ENCODE measurements around the gene TULP4. TPM values are rescaled to one million over a fixed set of nuclear protein-coding genes. Genes with fewer than 3 reads are reported as not detected.
"Not testable (repeated sequence)": the region's sequence is repeated elsewhere in the genome, so short reads cannot be mapped to it uniquely, and the experiment has no call there.

Gene TULP4
- polyA plus RNA-seq, 1 donor (not counting 4 experiments of a cell fraction or from before 2014, with no cell fraction given), result 13.1 TPM

DNA sequence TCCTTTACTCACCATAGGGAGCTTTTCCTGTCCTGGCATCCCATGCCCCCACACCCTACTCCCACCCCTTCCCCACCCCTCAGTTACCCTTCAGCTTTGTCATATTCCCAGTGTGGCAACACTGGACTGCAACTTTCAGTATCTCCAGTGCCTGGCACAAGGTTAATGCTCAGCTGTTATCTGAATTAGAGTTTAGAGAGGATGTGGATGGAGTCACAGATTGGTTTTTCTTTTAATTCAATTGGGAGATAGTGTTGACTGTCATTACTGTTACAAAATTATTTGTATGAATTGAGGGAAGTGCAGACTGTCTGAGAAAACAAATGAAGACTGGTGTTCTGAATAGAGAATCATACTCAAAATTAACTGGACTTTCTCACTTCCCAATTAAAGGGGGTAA, 89.9 kb downstream of the TULP4 start:
- Histone ChIP-seq H3K4me2 (ENCODE audit: control insufficient read depth, extremely low read depth, insufficient read depth, low read depth, low read length) (no peak overlapping the region), H3K9me1 (ENCODE audit: control insufficient read depth, extremely low read depth, insufficient read depth, low read length) (no peaks in the 10 kb centered on the region), H3K9ac (ENCODE audit: control insufficient read depth, extremely low read depth, insufficient read depth, low read length) (no peak overlapping the region), H2AFZ (ENCODE audit: control insufficient read depth, low read length) (no peak overlapping the region), H3K27me3 (ENCODE audit: control insufficient read depth, extremely low read depth, insufficient read depth, low read length) (no peaks in the 10 kb centered on the region), H4K20me1 (ENCODE audit: control insufficient read depth, extremely low read depth, insufficient read depth, low read length) (no peaks in the 10 kb centered on the region), H3K36me3 (ENCODE audit: control insufficient read depth in 2 of 2, extremely low read depth in 1 of 2, insufficient read depth in 2 of 2, low read length in 2 of 2) (no peaks in the 10 kb centered on the region), H3K9me3 (ENCODE audit: control insufficient read depth, low read depth, low read length) (no peaks in the 10 kb centered on the region), H3K4me3 (ENCODE audit: control insufficient read depth in 2 of 3, extremely low read depth in 1 of 3, insufficient read depth in 2 of 3, low read depth in 1 of 3, low read length in 3 of 3) (no peak overlapping the region), H3K79me2 (ENCODE audit: control insufficient read depth, insufficient read depth, low read length) (peaks cover 3% of the 10 kb centered on the region), H3K4me1 (ENCODE audit: control insufficient read depth, extremely low read depth, insufficient read depth, low read length) (peaks cover 20% of the 10 kb centered on the region), H3K27ac (ENCODE audit: control insufficient read depth, insufficient read depth, low read length) (no peak overlapping the region)
- FAIRE-seq, result no peak
- DNase-seq (ENCODE audit: low read depth, low spot score), result no peak
- dilution Hi-C loops (cut with MboI; ENCODE audit: extremely low pct_ligation_motif_present, low sequenced_read_pairs), result no loop called here
- no peak for TF ChIP-seq EZH2 (IDR thresholded peaks at IDR 0.05; ENCODE audit: low read length)
- TF ChIP-seq, protein P1, sequence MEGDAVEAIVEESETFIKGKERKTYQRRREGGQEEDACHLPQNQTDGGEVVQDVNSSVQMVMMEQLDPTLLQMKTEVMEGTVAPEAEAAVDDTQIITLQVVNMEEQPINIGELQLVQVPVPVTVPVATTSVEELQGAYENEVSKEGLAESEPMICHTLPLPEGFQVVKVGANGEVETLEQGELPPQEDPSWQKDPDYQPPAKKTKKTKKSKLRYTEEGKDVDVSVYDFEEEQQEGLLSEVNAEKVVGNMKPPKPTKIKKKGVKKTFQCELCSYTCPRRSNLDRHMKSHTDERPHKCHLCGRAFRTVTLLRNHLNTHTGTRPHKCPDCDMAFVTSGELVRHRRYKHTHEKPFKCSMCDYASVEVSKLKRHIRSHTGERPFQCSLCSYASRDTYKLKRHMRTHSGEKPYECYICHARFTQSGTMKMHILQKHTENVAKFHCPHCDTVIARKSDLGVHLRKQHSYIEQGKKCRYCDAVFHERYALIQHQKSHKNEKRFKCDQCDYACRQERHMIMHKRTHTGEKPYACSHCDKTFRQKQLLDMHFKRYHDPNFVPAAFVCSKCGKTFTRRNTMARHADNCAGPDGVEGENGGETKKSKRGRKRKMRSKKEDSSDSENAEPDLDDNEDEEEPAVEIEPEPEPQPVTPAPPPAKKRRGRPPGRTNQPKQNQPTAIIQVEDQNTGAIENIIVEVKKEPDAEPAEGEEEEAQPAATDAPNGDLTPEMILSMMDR (optimal IDR thresholded peaks at IDR 0.05 in 1 of 3, IDR thresholded peaks at IDR 0.05 in 1 of 3, conservative IDR thresholded peaks at IDR 0.05 in 1 of 3; ENCODE audit: extremely low read depth in 1 of 3, insufficient read depth in 2 of 3, low read length in 3 of 3), result no peak

DNA sequence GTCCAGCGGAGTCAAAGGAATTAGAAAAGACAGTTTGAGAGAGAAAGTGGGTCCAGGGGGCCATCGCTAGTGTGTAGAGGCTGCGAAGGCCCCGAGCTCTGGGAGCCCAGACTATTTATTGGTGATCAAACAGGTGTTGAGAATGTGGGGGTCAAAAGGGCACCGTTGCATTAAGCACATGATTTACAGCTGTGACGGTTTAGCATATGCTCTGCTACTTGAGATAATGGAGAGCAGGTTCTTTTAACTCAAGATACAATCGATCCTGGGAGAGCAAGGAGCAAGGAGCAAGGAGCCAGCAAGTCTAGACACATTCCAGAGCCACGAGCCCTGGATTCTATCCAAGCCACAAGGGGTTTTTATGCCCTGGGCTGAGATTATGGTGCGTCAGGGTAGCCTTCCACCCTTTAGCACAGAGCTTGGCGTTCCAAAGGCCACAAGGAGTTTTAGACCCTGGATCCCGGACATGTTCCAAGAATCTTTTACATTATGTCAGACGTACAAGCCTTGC, 93.1 kb downstream of the TULP4 start:
- H3K36me3 ChIP-seq (ENCODE audit: control insufficient read depth in 2 of 2, extremely low read depth in 1 of 2, insufficient read depth in 2 of 2, low read length in 2 of 2); H2AFZ ChIP-seq (ENCODE audit: control insufficient read depth, low read length); H3K79me2 ChIP-seq (ENCODE audit: control insufficient read depth, insufficient read depth, low read length); H4K20me1 ChIP-seq (ENCODE audit: control insufficient read depth, extremely low read depth, insufficient read depth, low read length); dilution Hi-C loops (cut with MboI; ENCODE audit: extremely low pct_ligation_motif_present, low sequenced_read_pairs); H3K9me3 ChIP-seq (ENCODE audit: control insufficient read depth, low read depth, low read length); H3K9me1 ChIP-seq (ENCODE audit: control insufficient read depth, extremely low read depth, insufficient read depth, low read length); H3K27me3 ChIP-seq (ENCODE audit: control insufficient read depth, extremely low read depth, insufficient read depth, low read length); H3K4me3 ChIP-seq (ENCODE audit: control insufficient read depth in 2 of 3, extremely low read depth in 1 of 3, insufficient read depth in 2 of 3, low read depth in 1 of 3, low read length in 3 of 3); H3K27ac ChIP-seq (ENCODE audit: control insufficient read depth, insufficient read depth, low read length); FAIRE-seq; H3K9ac ChIP-seq (ENCODE audit: control insufficient read depth, extremely low read depth, insufficient read depth, low read length); H3K4me2 ChIP-seq (ENCODE audit: control insufficient read depth, extremely low read depth, insufficient read depth, low read depth, low read length); DNase-seq (ENCODE audit: low read depth, low spot score): not testable (repeated sequence)
- peaks cover 20% of the 10 kb centered on the region for H3K4me1 ChIP-seq (ENCODE audit: control insufficient read depth, extremely low read depth, insufficient read depth, low read length)

DNA sequence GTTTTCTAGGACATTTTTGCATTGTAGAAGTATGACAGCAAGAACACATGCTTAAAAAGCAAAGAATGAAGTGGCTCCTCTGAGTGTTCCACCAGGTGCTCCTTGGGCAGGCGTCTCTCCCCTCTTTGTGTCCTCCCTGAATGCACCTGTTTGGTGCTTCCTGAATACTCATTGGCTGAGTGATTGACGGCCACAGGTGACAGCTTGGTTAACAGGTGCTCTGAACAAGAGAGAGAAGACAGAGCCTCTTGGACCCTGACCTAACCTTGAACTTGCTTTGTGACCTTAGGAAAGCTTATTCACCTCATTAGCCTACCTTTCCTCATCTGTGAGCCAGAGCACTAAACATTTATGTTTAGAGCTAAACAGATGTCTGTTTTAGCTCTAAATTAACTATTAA, 93.7 kb downstream of the TULP4 start:
- dilution Hi-C loops (cut with MboI; ENCODE audit: extremely low pct_ligation_motif_present, low sequenced_read_pairs), result no loop called here
- H3K79me2 ChIP-seq (ENCODE audit: control insufficient read depth, insufficient read depth, low read length), result peaks cover 6% of the 10 kb centered on the region
- H3K36me3 ChIP-seq (ENCODE audit: control insufficient read depth in 2 of 2, extremely low read depth in 1 of 2, insufficient read depth in 2 of 2, low read length in 2 of 2), result no peaks in the 10 kb centered on the region
- no peaks in the 10 kb centered on the region for H3K27me3 ChIP-seq (ENCODE audit: control insufficient read depth, extremely low read depth, insufficient read depth, low read length)
- no peaks in the 10 kb centered on the region for H3K9me3 ChIP-seq (ENCODE audit: control insufficient read depth, low read depth, low read length)
- H3K27ac ChIP-seq (ENCODE audit: control insufficient read depth, insufficient read depth, low read length), result no peak overlapping the region
- no peak overlapping the region for H3K4me2 ChIP-seq (ENCODE audit: control insufficient read depth, extremely low read depth, insufficient read depth, low read depth, low read length)
- no peak for DNase-seq (ENCODE audit: low read depth, low spot score)
- H3K9me1 ChIP-seq (ENCODE audit: control insufficient read depth, extremely low read depth, insufficient read depth, low read length), result no peaks in the 10 kb centered on the region
- no peaks in the 10 kb centered on the region for H4K20me1 ChIP-seq (ENCODE audit: control insufficient read depth, extremely low read depth, insufficient read depth, low read length)
- no peak overlapping the region for H3K9ac ChIP-seq (ENCODE audit: control insufficient read depth, extremely low read depth, insufficient read depth, low read length)
- TF ChIP-seq, protein P1 (optimal IDR thresholded peaks at IDR 0.05 in 1 of 3, IDR thresholded peaks at IDR 0.05 in 1 of 3, conservative IDR thresholded peaks at IDR 0.05 in 1 of 3; ENCODE audit: extremely low read depth in 1 of 3, insufficient read depth in 2 of 3, low read length in 3 of 3), result no peak
- no peak for TF ChIP-seq EZH2 (IDR thresholded peaks at IDR 0.05; ENCODE audit: low read length)
- no peak for FAIRE-seq
- H3K4me1 ChIP-seq (ENCODE audit: control insufficient read depth, extremely low read depth, insufficient read depth, low read length), result peaks cover 22% of the 10 kb centered on the region
- no peak overlapping the region for H3K4me3 ChIP-seq (ENCODE audit: control insufficient read depth in 2 of 3, extremely low read depth in 1 of 3, insufficient read depth in 2 of 3, low read depth in 1 of 3, low read length in 3 of 3)
- H2AFZ ChIP-seq (ENCODE audit: control insufficient read depth, low read length), result no peak overlapping the region

Data from keratinocyte (primary cell).